Tibial nerve (tissue), 3 donors: ENCODE measurements around the gene MEDAG.

Experiments used
- CTCF ChIP-seq, 5 experiments: fragments of 200-600 bp in 3 of 5; fragments of 450-650 bp in 2 of 5; sonication (generic) in 3 of 5; IDR thresholded peaks; one replicate each; pipeline ENCODE4 v1.5.1; 2016 to 2019; ENCODE audit warnings: antibody characterized with exemption in 5 of 5, mild to moderate bottlenecking in 3 of 5, moderate library complexity in 2 of 5
- POLR2A ChIP-seq, 2 donors: fragments of 450-650 bp; IDR thresholded peaks; one replicate each; pipeline ENCODE4 v1.6.1; 2017; ENCODE audit warnings: antibody characterized with exemption in 2 of 2, mild to moderate bottlenecking in 2 of 2, moderate library complexity in 2 of 2

- TF ChIP-seq POLR2A (IDR thresholded peaks at IDR 0.05) (no peak), CTCF (IDR thresholded peaks at IDR 0.05) (no peak)
These were observed 4.9 kb upstream of the MEDAG start for GRCh38 chr13:30900952-30901749.
